Bronchial smooth muscle cell (primary cell): Measurements from ENCODE around the gene LRRC9. TPM values are rescaled to one million over a fixed set of nuclear protein-coding genes. Genes with fewer than 3 reads are reported as not detected.

Experiments used
- total RNA-seq: library from RNA; depleted of rRNA; stranded (reverse); fragments of >200 nt; gene quantifications from 2 replicates; pipeline ENCODE4 v1.2.1, GENCODE V29; 2014

LRRC9 gene
- not detected in 2 replicates for total RNA-seq

GRCh38 chr14:59919570-59920377, at the start of gene LRRC9:
LRRC9 (plus strand) TSS chr14:59920144.

GRCh38 chr14:59870277-59871165, 49.4 kb upstream of the LRRC9 start, which contains the start of gene RTN1:
RTN1 (minus strand) TSS chr14:59870776; CDS start chr14:59870630, 146 bp downstream.

GRCh38 chr14:60091550-60092525, 171.9 kb downstream of the LRRC9 start, which contains the start of gene PCNX4:
PCNX4 (plus strand) TSS chr14:60091923; CDS start chr14:60107639, 15,716 bp downstream.

Other genes with a start within 250 kb of the LRRC9 start
- gene RTN1, start 49.4 kb upstream of the LRRC9 start, total RNA-seq: under 0.01 and 0.16 TPM in 2 replicates
- 46.8 and 47.6 TPM in 2 replicates for gene PCNX4, start 171.8 kb downstream of the LRRC9 start, total RNA-seq
- gene DHRS7, start 245.3 kb downstream of the LRRC9 start, total RNA-seq: 129 and 130 TPM in 2 replicates